GM19239 (cell line): ENCODE data around the gene PDE9A.

ENCODE experiments used
- DNase-seq: peaks from one replicate; pipeline ENCODE4 v3.0.0; 2011; ENCODE audit warnings: low spot score; ENCODE audit not compliant: insufficient read length
- FAIRE-seq: peaks from 2 replicates; lab custom pipeline; 2011; peaks lifted over from hg19 to GRCh38; lab: Jason Lieb, UNC

Gene PDE9A

DNA sequence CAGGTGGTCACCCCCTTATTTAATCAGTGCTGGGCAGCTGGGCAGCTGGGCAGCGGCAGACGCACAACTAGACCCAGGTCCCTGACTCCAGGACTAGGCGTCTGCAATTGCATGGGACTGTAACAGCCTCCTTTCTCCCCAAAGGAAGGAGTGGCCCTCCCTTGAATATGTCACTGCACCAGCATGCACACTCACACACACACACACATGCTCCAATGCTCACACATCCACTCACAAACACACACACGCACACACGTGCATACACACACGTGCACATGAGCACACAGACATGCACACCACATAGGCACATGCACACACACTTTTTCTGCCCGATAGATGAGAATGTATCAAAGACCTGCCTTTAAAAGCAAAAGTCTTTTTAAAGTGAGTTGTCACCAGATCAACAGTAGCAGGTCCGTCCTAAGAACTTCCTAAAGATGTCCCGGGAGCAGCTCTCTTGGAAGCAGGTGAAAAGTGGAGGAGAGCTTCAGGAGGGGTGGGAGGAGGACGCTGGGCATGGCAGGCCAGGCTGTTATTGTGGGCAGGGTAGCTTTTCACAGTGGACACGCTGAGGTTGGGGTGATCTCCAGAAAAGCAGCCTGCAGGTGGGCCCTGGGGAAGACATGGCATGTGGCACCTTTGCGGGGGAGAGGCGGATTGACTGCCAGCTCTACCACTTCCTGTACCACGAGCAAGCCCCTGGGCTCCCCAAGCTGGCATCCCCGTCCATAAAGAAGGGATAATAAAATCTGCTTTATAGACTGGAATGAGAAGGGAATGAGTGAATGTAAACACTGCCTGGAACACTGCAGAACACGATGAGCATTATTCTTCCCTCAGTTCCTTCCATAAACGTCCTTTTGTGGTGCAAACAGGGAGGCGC lies 1.7 kb downstream of the PDE9A start:
- FAIRE-seq (no peak), DNase-seq (no peak)

- DNase-seq: no peak
- FAIRE-seq: no peak
These were observed 2.7 kb downstream of the PDE9A start for GRCh38 chr21:42655796-42656770.

DNA sequence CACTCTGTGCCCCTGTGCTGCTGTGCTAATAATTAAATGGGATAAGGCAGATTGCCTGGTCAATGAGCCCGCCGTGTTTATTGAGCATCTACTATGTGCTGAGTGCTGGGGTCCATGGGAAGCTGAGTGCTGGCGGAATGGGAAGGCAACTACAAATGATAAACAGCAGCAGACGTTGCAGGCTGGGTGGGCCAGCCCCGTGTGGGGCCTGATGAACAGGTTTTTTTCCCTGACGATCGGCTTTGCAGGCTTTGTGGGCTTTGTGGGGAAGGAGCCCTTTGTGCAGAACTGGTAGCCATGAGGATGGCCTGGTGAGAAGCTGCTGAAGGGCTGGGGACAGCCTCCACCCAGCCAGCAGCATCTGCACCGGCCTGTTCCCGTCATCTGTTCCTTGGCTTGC lies 3.5 kb downstream of the PDE9A start:
- FAIRE-seq: no peak
- no peak for DNase-seq

DNA sequence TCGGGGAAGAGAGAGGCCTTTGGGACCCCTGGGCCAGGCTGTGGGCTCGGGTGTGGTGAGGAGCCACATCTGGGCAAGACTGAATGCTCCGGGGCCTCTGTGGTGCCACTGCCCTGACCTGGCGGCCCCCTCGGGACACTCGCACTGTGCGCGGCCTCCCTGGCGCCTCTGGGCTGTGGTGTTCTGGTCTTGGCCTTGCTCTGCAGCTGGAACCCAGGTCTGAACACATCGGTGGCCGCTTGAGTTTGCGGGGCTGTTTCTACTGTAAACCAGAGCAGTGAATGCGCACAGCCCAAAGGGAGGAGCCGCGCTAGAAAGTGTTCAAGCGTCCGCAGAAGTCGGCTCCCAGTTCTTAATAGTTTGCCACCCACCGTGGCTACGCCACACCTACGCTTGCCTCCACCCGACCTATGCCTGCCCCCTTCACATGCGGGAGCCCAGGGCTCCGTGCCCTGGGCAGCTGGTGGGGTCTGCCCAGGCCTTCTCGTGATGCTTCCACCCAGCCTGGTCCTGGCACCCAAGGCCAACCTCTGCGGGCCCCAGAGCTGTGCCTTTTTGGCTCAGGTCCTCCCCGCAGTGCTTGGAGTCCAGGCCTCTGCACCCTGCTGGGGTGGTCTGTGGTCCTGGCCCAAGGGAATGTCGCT lies 4.4 kb downstream of the PDE9A start:
- FAIRE-seq: no peak

DNA sequence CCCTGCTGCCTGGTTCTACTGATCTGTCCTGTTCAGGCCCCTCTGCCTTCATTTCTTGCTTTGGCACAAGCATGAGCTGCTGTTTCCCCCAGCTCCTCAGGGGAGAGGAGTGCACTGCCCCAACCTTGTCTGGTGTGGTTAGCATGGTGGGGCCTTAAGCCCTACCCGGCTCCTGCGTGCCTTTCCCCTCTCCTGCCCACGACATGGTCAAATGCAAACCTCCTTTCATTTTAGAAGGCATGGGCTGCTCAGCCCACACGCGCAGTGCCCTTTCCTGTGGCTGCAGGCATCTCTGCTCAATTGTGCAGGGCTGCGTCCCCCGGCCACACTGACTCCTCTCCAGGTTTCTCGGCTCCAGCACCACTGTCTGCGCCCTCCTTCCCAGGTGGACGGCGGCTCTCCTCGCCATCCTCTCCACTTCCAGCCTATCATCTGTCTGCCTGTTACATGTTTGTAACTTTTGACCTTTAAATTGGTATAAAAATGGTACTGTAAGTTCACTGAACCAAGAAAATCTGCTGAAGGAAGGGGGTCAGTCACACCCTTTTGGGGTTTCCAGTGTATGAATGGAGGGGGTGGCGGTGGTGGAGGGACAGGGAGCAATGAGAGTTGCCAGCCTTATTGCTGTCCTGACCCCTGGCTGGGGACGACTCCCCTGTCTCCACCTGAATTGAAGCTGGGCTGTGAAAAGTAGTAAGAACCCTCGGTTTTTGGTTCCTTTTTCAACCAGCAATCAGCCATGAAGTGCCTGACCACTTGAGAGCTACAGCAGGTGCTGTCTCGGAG lies 5.1 kb downstream of the PDE9A start:
- DNase-seq (no peak), FAIRE-seq (no peak)

More for the DNA sequence above, 4.4 kb downstream of the PDE9A start:
- no peak for DNase-seq

DNA sequence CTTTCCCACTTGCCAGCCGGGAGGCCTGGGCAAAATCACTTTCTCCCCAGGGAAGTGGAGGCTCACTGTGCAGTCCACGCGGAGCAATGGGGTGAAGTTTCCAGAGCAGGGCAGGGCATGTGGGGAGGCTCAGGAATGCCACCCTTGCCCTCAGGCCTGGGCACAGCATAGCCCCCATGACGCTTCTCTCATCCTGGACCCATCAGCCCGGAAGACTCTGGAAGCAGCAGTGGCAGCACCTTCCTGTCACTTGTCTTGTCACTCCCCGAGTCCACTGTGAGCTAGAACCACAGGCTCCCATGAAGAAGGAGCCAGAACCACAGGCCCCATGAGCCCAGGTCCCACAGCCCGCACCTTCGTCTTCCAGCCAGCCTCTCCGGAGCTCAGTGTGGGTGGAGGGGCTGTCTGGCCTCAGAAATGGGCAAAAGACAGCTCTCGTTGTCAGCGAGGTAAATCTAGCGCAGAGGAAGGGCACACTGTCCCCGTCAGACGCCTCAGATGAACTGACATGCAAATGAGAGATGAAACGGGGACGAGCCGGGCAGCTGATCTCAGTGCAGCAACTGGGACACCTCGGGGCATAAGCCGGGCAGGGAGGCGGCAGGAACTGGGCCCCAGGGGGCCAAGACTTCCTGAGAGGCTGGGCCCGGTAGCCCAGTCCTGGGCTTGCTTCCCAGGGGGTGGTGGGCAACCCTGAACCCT lies 6.1 kb downstream of the PDE9A start:
- FAIRE-seq (no peak), DNase-seq (no peak)

GRCh38 chr21:42660118-42660470 lies 6.7 kb downstream of the PDE9A start:
- FAIRE-seq: no peak
- DNase-seq: no peak

- DNase-seq: no peak
These were observed 8.4 kb downstream of the PDE9A start for GRCh38 chr21:42661688-42662429.

GRCh38 chr21:42662430-42663199 lies 9.2 kb downstream of the PDE9A start:
- no peak for FAIRE-seq

More at GRCh38 chr21:42661688-42662429, 8.4 kb downstream of the PDE9A start:
- FAIRE-seq: no peak

GRCh38 chr21:42663200-42663750 lies 9.9 kb downstream of the PDE9A start:
- FAIRE-seq (no peak), DNase-seq (no peak)

More at GRCh38 chr21:42662430-42663199, 9.2 kb downstream of the PDE9A start:
- DNase-seq: no peak

DNA sequence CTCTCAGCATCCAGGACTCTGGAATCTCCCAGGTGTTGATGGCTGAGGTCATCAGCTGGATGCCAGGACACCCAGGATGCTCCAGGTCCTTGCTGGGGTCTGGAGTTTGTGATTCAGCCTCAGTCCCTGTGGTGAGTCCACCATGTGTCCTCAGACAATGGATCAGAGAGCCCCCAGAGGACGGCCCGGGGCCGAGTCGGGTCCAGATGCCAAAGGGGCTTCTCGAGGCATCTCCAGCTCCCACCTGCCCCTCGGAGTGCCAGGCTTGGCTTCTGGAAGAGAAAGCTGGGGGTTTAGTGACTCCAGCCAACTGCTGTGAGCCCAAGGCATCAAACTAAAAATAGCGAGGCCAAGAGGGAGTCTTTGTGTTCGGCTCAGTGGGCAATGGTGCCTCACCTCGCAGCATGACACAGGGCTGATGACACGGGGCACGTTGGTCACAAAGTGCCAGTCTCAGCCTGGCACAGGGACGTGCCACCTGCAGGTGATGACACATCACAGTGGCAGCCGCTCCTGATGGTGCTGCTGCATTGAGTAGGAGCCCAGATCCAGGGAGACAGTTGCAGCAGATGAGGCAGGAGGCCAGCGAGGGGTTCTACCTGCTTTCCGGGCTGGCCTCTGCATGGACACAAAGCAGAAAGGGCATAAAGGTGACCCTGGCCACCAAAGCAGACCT lies 10.6 kb downstream of the PDE9A start:
- DNase-seq (no peak), FAIRE-seq (no peak)

DNA sequence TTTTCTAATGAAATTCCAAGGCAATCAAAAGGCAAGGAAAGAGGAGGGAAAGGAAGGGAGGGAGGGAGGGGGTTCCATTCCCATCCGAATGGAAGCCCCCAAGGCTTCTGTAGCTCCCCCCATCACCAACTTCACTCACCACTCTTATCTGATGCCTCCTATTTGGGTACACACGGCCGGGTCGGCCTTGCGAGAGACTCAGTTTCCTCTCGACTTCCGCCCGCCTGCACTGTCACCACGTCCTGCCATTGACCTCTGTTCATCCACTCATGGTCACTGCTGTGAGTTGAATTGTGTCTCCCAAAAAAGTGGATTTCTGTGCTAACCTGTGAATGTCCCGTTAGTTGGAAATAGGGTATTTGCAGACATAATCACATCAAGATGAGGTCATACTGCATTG lies 11.2 kb downstream of the PDE9A start:
- DNase-seq (no peak), FAIRE-seq (no peak)

DNA sequence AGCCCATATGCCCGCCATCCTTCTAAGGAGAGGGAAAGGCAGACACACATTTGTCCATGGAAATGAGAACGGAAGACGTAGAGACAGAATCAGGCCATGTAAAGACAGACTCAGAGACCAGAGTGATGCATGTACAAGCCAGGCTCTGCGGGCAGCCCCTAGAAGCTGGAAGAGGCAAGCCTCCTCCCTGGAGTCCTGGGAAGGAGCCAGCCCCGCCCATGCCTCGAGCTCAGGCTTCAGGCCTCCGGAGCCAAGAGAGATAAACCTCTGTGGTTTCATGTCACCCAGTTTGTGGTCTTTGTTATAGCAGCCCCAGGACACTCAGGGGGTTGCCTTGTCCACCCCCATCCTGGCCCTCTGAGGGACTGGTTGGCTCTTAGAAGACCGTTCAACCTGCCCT lies 11.6 kb downstream of the PDE9A start:
- DNase-seq (no peak), FAIRE-seq (no peak)

GRCh38 chr21:42665484-42665883 lies 12.1 kb downstream of the PDE9A start:
- no peak for DNase-seq
- FAIRE-seq: no peak

- FAIRE-seq: peak; percentile 66
- no peak for DNase-seq
These were observed 12.8 kb downstream of the PDE9A start for GRCh38 chr21:42666023-42666747.

- no peak for FAIRE-seq
- DNase-seq: no peak
These were observed 13.5 kb downstream of the PDE9A start for GRCh38 chr21:42666925-42667324.
